ENCODE data around the gene NEK4. TPM values are rescaled to one million over a fixed set of nuclear protein-coding genes. Genes with fewer than 3 reads are reported as not detected.

The NEK4 gene
- total RNA-seq, 4 donors from 2014 or later, result 16.4 to 25.6 (median 22.4) TPM

DNA sequence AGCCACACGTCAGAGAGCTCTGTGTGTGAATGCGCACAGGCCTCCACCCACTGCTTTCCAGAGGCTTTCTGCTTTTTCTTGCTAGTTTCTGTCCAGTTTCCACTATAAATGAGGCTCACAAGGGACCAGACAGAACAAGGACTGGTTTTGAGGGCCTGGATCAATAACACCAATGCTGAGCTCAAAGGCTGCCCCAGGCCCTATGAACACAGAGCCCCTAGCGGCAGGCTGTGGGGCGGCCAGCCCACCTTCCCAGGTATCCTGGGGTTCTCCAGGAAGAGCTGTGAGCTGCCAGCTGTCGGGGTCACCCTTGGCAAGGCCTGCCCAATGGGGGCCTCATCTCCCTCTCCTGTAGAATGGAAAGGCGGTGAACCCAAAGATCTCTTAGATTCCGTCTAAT is 21.7 kb upstream of the NEK4 start:
- in situ Hi-C loops (cut with MboI; ENCODE audit: low sequenced_read_pairs in 4 of 4) (no loop called here), intact Hi-C loops (cut with DNase I; ENCODE audit: low total_unique reads) (no loop called here)
- H3K27ac ChIP-seq, result no peak overlapping the region
- TF ChIP-seq POLR2A (IDR thresholded peaks at IDR 0.05) (no peak), CTCF (IDR thresholded peaks at IDR 0.05 in 4 of 5, conservative IDR thresholded peaks at IDR 0.05 in 1 of 5) (no peak)
- ATAC-seq (no peak), DNase-seq (no peak)
- no peaks in the 10 kb centered on the region for H3K4me1 ChIP-seq
- no peaks in the 10 kb centered on the region for H3K36me3 ChIP-seq
- no peaks in the 10 kb centered on the region for H3K9me3 ChIP-seq
- H3K4me3 ChIP-seq, result no peak overlapping the region
- no peaks in the 10 kb centered on the region for H3K27me3 ChIP-seq

DNA sequence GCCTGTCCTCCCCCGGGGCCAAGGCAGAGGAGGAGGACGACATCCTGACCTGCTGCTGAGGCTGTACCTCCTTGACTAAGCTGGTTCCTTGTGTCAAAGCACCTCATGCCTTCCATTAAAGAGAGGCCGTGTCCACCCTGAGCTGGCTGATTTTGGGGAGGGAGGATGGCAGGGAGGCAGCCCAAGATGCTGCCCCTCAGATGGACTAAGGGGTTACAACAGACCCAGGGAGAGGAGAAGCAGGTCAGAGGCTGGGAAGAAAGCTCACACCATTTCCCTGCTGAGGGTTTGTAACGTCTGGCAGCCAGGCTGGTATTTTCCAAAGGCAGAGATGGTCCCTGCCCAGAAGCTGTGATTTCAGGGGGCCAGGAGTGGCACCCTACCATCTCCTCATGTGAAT is 21.2 kb upstream of the NEK4 start:
- in situ Hi-C loops (cut with MboI; ENCODE audit: low sequenced_read_pairs in 4 of 4) (no loop called here), intact Hi-C loops (cut with DNase I; ENCODE audit: low total_unique reads) (no loop called here)
- Histone ChIP-seq H3K27me3 (no peaks in the 10 kb centered on the region), H3K4me1 (no peaks in the 10 kb centered on the region), H3K36me3 (no peaks in the 10 kb centered on the region), H3K4me3 (no peak overlapping the region), H3K27ac (no peak overlapping the region), H3K9me3 (no peaks in the 10 kb centered on the region)
- no peak for DNase-seq
- TF ChIP-seq CTCF (IDR thresholded peaks at IDR 0.05 in 4 of 5, conservative IDR thresholded peaks at IDR 0.05 in 1 of 5) (no peak), POLR2A (IDR thresholded peaks at IDR 0.05) (no peak)
- ATAC-seq, result no peak

DNA sequence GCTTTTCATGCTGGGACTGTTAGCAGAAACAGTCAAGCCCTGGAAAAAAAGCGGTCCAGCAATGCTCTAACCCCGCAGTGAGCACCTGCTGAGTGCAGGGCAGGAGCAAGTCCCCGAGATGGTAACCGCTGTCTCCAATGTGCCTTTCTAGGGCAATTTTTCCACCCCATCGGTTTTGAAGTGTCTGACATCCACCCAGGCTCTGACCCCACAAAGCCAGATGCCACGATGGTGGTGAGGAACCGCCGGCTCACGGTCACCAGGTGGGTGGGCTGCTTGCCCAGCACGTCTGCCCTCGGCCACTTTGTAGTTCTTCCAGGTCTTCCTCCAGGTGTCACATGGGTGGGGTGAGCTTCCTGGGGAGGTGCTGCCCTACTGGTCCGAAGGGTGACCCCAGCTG is 20.6 kb upstream of the NEK4 start:
- TF ChIP-seq CTCF (IDR thresholded peaks at IDR 0.05 in 4 of 5, conservative IDR thresholded peaks at IDR 0.05 in 1 of 5) (no peak), POLR2A (IDR thresholded peaks at IDR 0.05) (no peak)
- no peak overlapping the region for H3K27ac ChIP-seq
- no peaks in the 10 kb centered on the region for H3K4me1 ChIP-seq
- intact Hi-C loops (cut with DNase I; ENCODE audit: low total_unique reads) (no loop called here), in situ Hi-C loops (cut with MboI; ENCODE audit: low sequenced_read_pairs in 4 of 4) (no loop called here)
- no peaks in the 10 kb centered on the region for H3K36me3 ChIP-seq
- no peak for DNase-seq
- no peak overlapping the region for H3K4me3 ChIP-seq
- H3K27me3 ChIP-seq, result no peaks in the 10 kb centered on the region
- no peaks in the 10 kb centered on the region for H3K9me3 ChIP-seq
- ATAC-seq, result no peak

- TF ChIP-seq POLR2A (IDR thresholded peaks at IDR 0.05) (no peak), CTCF (IDR thresholded peaks at IDR 0.05 in 4 of 5, conservative IDR thresholded peaks at IDR 0.05 in 1 of 5) (no peak)
- Histone ChIP-seq H3K4me3 (no peak overlapping the region), H3K36me3 (no peaks in the 10 kb centered on the region), H3K27ac (no peak overlapping the region), H3K27me3 (no peaks in the 10 kb centered on the region), H3K4me1 (no peaks in the 10 kb centered on the region), H3K9me3 (no peaks in the 10 kb centered on the region)
- ATAC-seq (no peak), DNase-seq (no peak)
- in situ Hi-C loops (cut with MboI; ENCODE audit: low sequenced_read_pairs in 4 of 4), result no loop called here
- intact Hi-C loops (cut with DNase I; ENCODE audit: low total_unique reads), result no loop called here
These were observed 20.0 kb upstream of the NEK4 start for GRCh38 chr3:52790741-52791140.

- in situ Hi-C loops (cut with MboI; ENCODE audit: low sequenced_read_pairs in 4 of 4) (no loop called here), intact Hi-C loops (cut with DNase I; ENCODE audit: low total_unique reads) (no loop called here)
- H3K27me3 ChIP-seq, result no peaks in the 10 kb centered on the region
- H3K27ac ChIP-seq, result no peak overlapping the region
- DNase-seq (no peak), ATAC-seq (no peak)
- no peaks in the 10 kb centered on the region for H3K36me3 ChIP-seq
- TF ChIP-seq POLR2A (IDR thresholded peaks at IDR 0.05) (no peak), CTCF (IDR thresholded peaks at IDR 0.05 in 4 of 5, conservative IDR thresholded peaks at IDR 0.05 in 1 of 5) (no peak)
- H3K4me3 ChIP-seq, result no peak overlapping the region
- no peaks in the 10 kb centered on the region for H3K4me1 ChIP-seq
- no peaks in the 10 kb centered on the region for H3K9me3 ChIP-seq
These were observed 19.6 kb upstream of the NEK4 start for GRCh38 chr3:52790337-52790736.
